PC-9 (cell line): Measurements from ENCODE around the gene HEBP2. TPM values are rescaled to one million over a fixed set of nuclear protein-coding genes. Genes with fewer than 3 reads are reported as not detected.

Experiments
- BruUV-seq: library from RNA; stranded (reverse); fragments of 400-500 nt; replicated peaks from 2 replicates; lab custom pipeline; 2021; lab: Mats Ljungman, UMichigan
- CTCF ChIA-PET: fragments of 300-600 bp; sonication (Branson Sonifier 250); formaldehyde crosslinking; loops from one replicate; lab custom pipeline; 2022; ENCODE audit warnings: antibody characterized with exemption; lab: Charles Lee
- POLR2A ChIA-PET: fragments of 300-600 bp; sonication (Branson Sonifier 250); formaldehyde crosslinking; loops from one replicate; lab custom pipeline; 2022; ENCODE audit warnings: antibody characterized with exemption; ENCODE audit not compliant: unreplicated experiment; lab: Charles Lee
- DNase-seq, 2 experiments: peaks; one replicate each; pipeline versions ENCODE4 v3.0.0 to v3.0.0-alpha.2; 2015 to 2022; ENCODE audit warnings: mixed read lengths in 1 of 2
- H2AFZ ChIP-seq: fragments of 200-600 bp; sonication (generic); 2 replicates; pipeline ENCODE4 v1.8.1; 2017; ENCODE audit warnings: antibody characterized with exemption
- H3F3A ChIP-seq: fragments of 200-600 bp; sonication (generic); 2 replicates; pipeline ENCODE4 v1.8.1; 2017; ENCODE audit warnings: antibody characterized with exemption, mild to moderate bottlenecking, low read depth; ENCODE audit not compliant: insufficient read depth
- H3K27ac ChIP-seq: fragments of 200-600 bp; sonication (generic); 2 replicates; pipeline ENCODE4 v1.6.1; 2016; ENCODE audit warnings: mixed run types
- H3K27me3 ChIP-seq: fragments of 200-600 bp; sonication (generic); 2 replicates; pipeline ENCODE4 v1.6.1; 2016; ENCODE audit warnings: low read depth, mixed run types; ENCODE audit not compliant: insufficient read depth
- H3K36me3 ChIP-seq: fragments of 200-600 bp; sonication (generic); 2 replicates; pipeline ENCODE4 v1.6.1; 2016; ENCODE audit warnings: low read depth, mixed run types
- H3K4me1 ChIP-seq: fragments of 200-600 bp; sonication (generic); replicated peaks from 2 replicates; pipeline ENCODE4 v1.6.1; 2016; ENCODE audit warnings: mixed run types; ENCODE audit not compliant: insufficient read depth
- H3K4me2 ChIP-seq: fragments of 200-600 bp; sonication (generic); 2 replicates; pipeline ENCODE4 v1.6.1; 2017; ENCODE audit warnings: mixed run types
- H3K4me3 ChIP-seq: fragments of 200-600 bp; sonication (generic); 2 replicates; pipeline ENCODE4 v1.6.1; 2016; ENCODE audit warnings: mixed run types
- H3K79me2 ChIP-seq: fragments of 200-600 bp; sonication (generic); 2 replicates; pipeline ENCODE4 v1.6.1; 2017; ENCODE audit warnings: low read depth, mixed run types
- H3K9me2 ChIP-seq: fragments of 200-600 bp; sonication (generic); 2 replicates; pipeline ENCODE4 v1.8.1; 2017; ENCODE audit warnings: mild to moderate bottlenecking; ENCODE audit not compliant: insufficient read depth
- H3K9me3 ChIP-seq: fragments of 200-600 bp; sonication (generic); 2 replicates; pipeline ENCODE4 v1.8.1; 2016; ENCODE audit warnings: low read depth; ENCODE audit not compliant: insufficient read depth
- H4K20me1 ChIP-seq: fragments of 200-600 bp; sonication (generic); 2 replicates; pipeline ENCODE4 v1.8.1; 2017; ENCODE audit not compliant: insufficient read depth
- CTCF ChIP-seq: fragments of 200-600 bp; sonication (generic); conservative IDR thresholded peaks from 2 replicates; pipeline ENCODE4 v1.6.1; 2017; ENCODE audit warnings: mixed run types, antibody characterized with exemption, mild to moderate bottlenecking, moderate library complexity
- EZH2 ChIP-seq: fragments of 200-600 bp; sonication (generic); IDR thresholded peaks from 2 replicates; pipeline ENCODE4 v1.8.0; 2017; ENCODE audit warnings: antibody characterized with exemption, low read depth
- intact Hi-C: fragments of 100-400 bp; cut with micrococcal nuclease; formaldehyde crosslinking; loops from one replicate; pipeline ENCODE4 v1.10.0; 2022; ENCODE audit not compliant: unreplicated experiment
- total RNA-seq: library from RNA; stranded (reverse); gene quantifications from 2 replicates; pipeline ENCODE4 v1.2.3, GENCODE V29; 2021

The HEBP2 gene
- total RNA-seq, 1 experiment from 2014 or later, result 41.0 TPM

DNA sequence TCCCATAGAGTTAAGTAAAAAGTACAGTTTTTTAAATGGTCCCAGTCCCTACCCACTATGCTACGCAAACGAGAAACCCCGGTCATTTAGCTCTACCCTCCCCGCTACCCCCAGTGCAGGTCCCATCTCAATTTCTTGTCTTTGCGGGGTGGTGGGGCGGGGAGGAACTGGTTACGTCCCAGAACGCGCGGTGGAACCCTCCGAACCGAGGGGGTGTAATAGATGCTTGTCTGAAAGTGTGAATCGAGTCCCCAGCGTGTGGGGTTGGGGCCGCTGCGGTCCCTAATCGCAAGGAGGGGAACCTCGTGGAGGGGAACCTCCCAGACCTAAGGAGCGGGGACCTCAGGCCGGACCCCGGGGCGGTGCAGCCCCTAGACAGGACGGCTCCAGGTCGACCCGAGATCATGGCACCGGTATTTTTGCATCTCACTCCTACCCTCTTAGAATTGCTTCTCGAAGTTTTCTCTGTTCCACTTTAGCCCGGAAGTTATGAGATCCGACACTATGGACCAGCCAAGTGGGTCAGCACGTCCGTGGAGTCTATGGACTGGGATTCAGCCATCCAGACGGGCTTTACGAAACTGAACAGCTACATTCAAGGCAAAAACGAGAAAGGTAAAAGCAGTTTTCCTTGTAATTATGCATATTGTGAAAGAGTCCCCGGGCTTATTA lies 779 bp downstream of the HEBP2 start:
- POLR2A ChIA-PET, result interaction anchor here (0.7 kb wide), 1 partner anchor 178 kb away, joined by 4 read pairs; no protein-coding TSS in a partner anchor
- peak overlapping the region; percentile 91 for H2AFZ ChIP-seq
- H3K9me2 ChIP-seq, result no peaks in the 10 kb centered on the region
- BruUV-seq, result TSS peak; percentile 41
- H3K27me3 ChIP-seq, result no peaks in the 10 kb centered on the region
- intact Hi-C loops, result loop anchor here (1.0 to 5.0 kb wide), 4 partner anchors 116 to 361 kb away; partner anchors contain the start of gene ARFGEF3
- CTCF ChIA-PET, result no interaction called here
- no peaks in the 10 kb centered on the region for H3K9me3 ChIP-seq
- peak overlapping the region; percentile 39 for H3K27ac ChIP-seq
- no peak for DNase-seq
- no peaks in the 10 kb centered on the region for H4K20me1 ChIP-seq
- peaks cover 44% of the 10 kb centered on the region for H3K36me3 ChIP-seq
- no peak for TF ChIP-seq CTCF
- TF ChIP-seq EZH2, result no peak
- H3K79me2 ChIP-seq, result peaks cover 26% of the 10 kb centered on the region
- H3K4me2 ChIP-seq, result peak overlapping the region; percentile 93
- peaks cover 4% of the 10 kb centered on the region; the same call in 1 of the 2 replicates for H3F3A ChIP-seq
- peak overlapping the region; percentile 85 for H3K4me3 ChIP-seq
- peaks cover 28% of the 10 kb centered on the region for H3K4me1 ChIP-seq

GRCh38 chr6:138405816-138406413 lies 1.9 kb downstream of the HEBP2 start:
- CTCF ChIA-PET, result interaction anchor here (0.6 kb wide), 1 partner anchor 391 kb away, joined by 3 read pairs; no protein-coding TSS in a partner anchor
- H3K4me3 ChIP-seq, result peak overlapping the region; percentile 85
- BruUV-seq, result no TSS peak
- no peaks in the 10 kb centered on the region for H3K9me3 ChIP-seq
- intact Hi-C loops, result loop anchor here (2.0 kb wide), 1 partner anchor 117 kb away; no protein-coding TSS in a partner anchor
- POLR2A ChIA-PET, result no interaction called here
- peaks cover 26% of the 10 kb centered on the region for H3K79me2 ChIP-seq
- H3F3A ChIP-seq, result peaks cover 15% of the 10 kb centered on the region
- peaks cover 39% of the 10 kb centered on the region for H3K4me1 ChIP-seq
- H3K9me2 ChIP-seq, result no peaks in the 10 kb centered on the region
- H4K20me1 ChIP-seq, result no peaks in the 10 kb centered on the region
- 0 out of 2 replicates have a peak overlapping the region, but pooled peaks have one; percentile 10 for H3K27ac ChIP-seq
- DNase-seq, result no peak
- TF ChIP-seq CTCF (no peak), EZH2 (no peak)
- no peak overlapping the region for H2AFZ ChIP-seq
- peaks cover 51% of the 10 kb centered on the region for H3K36me3 ChIP-seq
- peak overlapping the region; percentile 93 for H3K4me2 ChIP-seq
- no peaks in the 10 kb centered on the region for H3K27me3 ChIP-seq

GRCh38 chr6:138406443-138406842 lies 2.4 kb downstream of the HEBP2 start:
- Histone ChIP-seq H3K4me3 (peak overlapping the region; percentile 85; the same call in 1 of the 2 replicates), H3K27ac (0 out of 2 replicates have a peak overlapping the region, but pooled peaks have one; percentile 10), H3K4me2 (peak overlapping the region; percentile 93), H3K9me3 (no peaks in the 10 kb centered on the region), H3K36me3 (peaks cover 51% of the 10 kb centered on the region), H3F3A (peaks cover 20% of the 10 kb centered on the region), H3K4me1 (peaks cover 44% of the 10 kb centered on the region), H2AFZ (no peak overlapping the region), H4K20me1 (no peaks in the 10 kb centered on the region), H3K27me3 (no peaks in the 10 kb centered on the region), H3K79me2 (peaks cover 26% of the 10 kb centered on the region), H3K9me2 (no peaks in the 10 kb centered on the region)
- CTCF ChIA-PET, result no interaction called here
- BruUV-seq, result no TSS peak
- TF ChIP-seq CTCF (no peak; the same call in 1 of the 2 replicates), EZH2 (no peak)
- intact Hi-C loops, result no loop called here
- POLR2A ChIA-PET, result no interaction called here
- DNase-seq, result no peak
